Caco-2 (cell line): ENCODE data around the gene HACE1. TPM values are rescaled to one million over a fixed set of nuclear protein-coding genes. Genes with fewer than 3 reads are reported as not detected.

ENCODE experiments used
- BruUV-seq: library from RNA; stranded (reverse); fragments of 400-500 nt; replicated peaks from 2 replicates; lab custom pipeline; 2021; lab: Mats Ljungman, UMichigan
- CTCF ChIA-PET: fragments of 300-600 bp; sonication (Branson Sonifier 250); formaldehyde crosslinking; loops from one replicate; lab custom pipeline; 2022; ENCODE audit warnings: antibody characterized with exemption; lab: Charles Lee
- POLR2A ChIA-PET: fragments of 300-600 bp; sonication (Branson Sonifier 250); formaldehyde crosslinking; loops from one replicate; lab custom pipeline; 2022; ENCODE audit warnings: antibody characterized with exemption; lab: Charles Lee
- DNase-seq, 2 experiments: peaks; one replicate each; pipeline versions ENCODE4 v3.0.0 to v3.0.0-alpha.2; 2020 to 2022
- H3K27me3 ChIP-seq: replicated peaks from 2 replicates; pipeline ENCODE4 v1.6.0; 2011; ENCODE audit warnings: low read length; ENCODE audit not compliant: control insufficient read depth, insufficient read depth
- H3K36me3 ChIP-seq: 2 replicates; pipeline ENCODE4 v1.5.1; 2011; ENCODE audit warnings: low read length; ENCODE audit not compliant: control insufficient read depth, insufficient read depth
- H3K4me1 ChIP-seq: fragments of 250-450 bp; sonication (Bioruptor Pico); 2 replicates; pipeline ENCODE4 v1.5.1; 2020; ENCODE audit warnings: mild to moderate bottlenecking
- H3K4me3 ChIP-seq: 2 replicates; pipeline ENCODE4 v1.5.1; 2011; ENCODE audit warnings: low read depth, mild to moderate bottlenecking, control low read depth, low read length
- H3K9me3 ChIP-seq: fragments of 250-450 bp; sonication (Bioruptor Pico); 2 replicates; pipeline ENCODE4 v1.5.1; 2020; ENCODE audit warnings: mild to moderate bottlenecking, moderate library complexity
- H3K27ac Mint-ChIP-seq: one replicate; pipeline ENCODE4 v1.8.0; 2022; ENCODE audit warnings: mixed read lengths; ENCODE audit not compliant: unreplicated experiment
- H3K27me3 Mint-ChIP-seq: one replicate; pipeline ENCODE4 v1.8.0; 2022; ENCODE audit warnings: mixed read lengths; ENCODE audit not compliant: insufficient read depth, unreplicated experiment
- H3K36me3 Mint-ChIP-seq: one replicate; pipeline ENCODE4 v1.8.0; 2022; ENCODE audit warnings: mild to moderate bottlenecking, mixed read lengths; ENCODE audit not compliant: insufficient read depth, unreplicated experiment
- H3K4me1 Mint-ChIP-seq: one replicate; pipeline ENCODE4 v1.8.0; 2022; ENCODE audit warnings: low read depth, mixed read lengths; ENCODE audit not compliant: unreplicated experiment
- H3K4me3 Mint-ChIP-seq: one replicate; pipeline ENCODE4 v1.8.0; 2022; ENCODE audit warnings: mild to moderate bottlenecking, moderate library complexity, mixed read lengths; ENCODE audit not compliant: unreplicated experiment
- H3K9me3 Mint-ChIP-seq: one replicate; pipeline ENCODE4 v1.8.0; 2022; ENCODE audit warnings: mixed read lengths; ENCODE audit not compliant: unreplicated experiment
- intact Hi-C: fragments of 100-400 bp; cut with micrococcal nuclease; formaldehyde crosslinking; loops from one replicate; pipeline ENCODE4 v1.10.0; 2022; ENCODE audit not compliant: unreplicated experiment
- total RNA-seq: library from RNA; stranded (reverse); gene quantifications from 2 replicates; pipeline ENCODE4 v1.2.3, GENCODE V29; 2022
- TF ChIP-seq, protein P1 (sequence below), 2 experiments: fragments of 200-600 bp in 1 of 2; IDR thresholded peaks; 1 replicate in 1 of 2; 2 replicates in 1 of 2; pipeline versions ENCODE4 v1.5.1 to v1.8.0; 2011 to 2022; ENCODE audit warnings: antibody characterized with exemption in 1 of 2, control low read depth in 1 of 2, inconsistent platforms in 1 of 2, low read depth in 1 of 2, low read length in 1 of 2, mild to moderate bottlenecking in 1 of 2, moderate library complexity in 1 of 2; ENCODE audit not compliant: insufficient read depth in 1 of 2, severe bottlenecking in 1 of 2, unreplicated experiment in 1 of 2

The HACE1 gene
- total RNA-seq, 1 experiment from 2014 or later: 10.0 TPM

DNA sequence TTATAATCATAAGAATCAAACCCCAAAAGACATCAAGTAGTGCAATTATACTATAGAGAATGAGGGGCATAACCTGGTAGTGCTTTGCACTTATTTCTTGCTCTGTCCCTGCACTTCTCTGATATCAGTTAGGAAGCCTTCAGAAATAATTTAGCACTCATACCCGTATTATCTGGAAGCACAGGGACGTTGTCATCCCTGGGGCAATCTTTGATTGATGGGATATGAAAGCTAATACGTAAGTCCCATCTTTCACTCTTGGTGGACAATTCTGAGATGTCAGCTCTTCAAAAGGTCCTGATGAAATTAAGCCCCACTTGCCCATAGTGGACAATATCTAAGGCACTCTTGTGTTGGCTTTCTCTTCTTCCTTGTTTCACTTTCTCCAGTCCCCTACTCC is 144.9 kb downstream of the HACE1 start:
- intact Hi-C loops: no loop called here
- Histone ChIP-seq H3K4me1 (peaks cover 10% of the 10 kb centered on the region), H3K27me3 (no peaks in the 10 kb centered on the region), H3K36me3 (no peaks in the 10 kb centered on the region), H3K4me3 (no peak overlapping the region), H3K9me3 (no peaks in the 10 kb centered on the region)
- Mint-ChIP-seq H3K27me3 (no peaks in the 10 kb centered on the region), H3K4me1 (no peaks in the 10 kb centered on the region), H3K36me3 (no peaks in the 10 kb centered on the region), H3K4me3 (no peak overlapping the region), H3K27ac (no peak overlapping the region), H3K9me3 (no peaks in the 10 kb centered on the region)
- no peak for DNase-seq
- POLR2A ChIA-PET: no interaction called here
- BruUV-seq: no TSS peak
- TF ChIP-seq, protein P1, sequence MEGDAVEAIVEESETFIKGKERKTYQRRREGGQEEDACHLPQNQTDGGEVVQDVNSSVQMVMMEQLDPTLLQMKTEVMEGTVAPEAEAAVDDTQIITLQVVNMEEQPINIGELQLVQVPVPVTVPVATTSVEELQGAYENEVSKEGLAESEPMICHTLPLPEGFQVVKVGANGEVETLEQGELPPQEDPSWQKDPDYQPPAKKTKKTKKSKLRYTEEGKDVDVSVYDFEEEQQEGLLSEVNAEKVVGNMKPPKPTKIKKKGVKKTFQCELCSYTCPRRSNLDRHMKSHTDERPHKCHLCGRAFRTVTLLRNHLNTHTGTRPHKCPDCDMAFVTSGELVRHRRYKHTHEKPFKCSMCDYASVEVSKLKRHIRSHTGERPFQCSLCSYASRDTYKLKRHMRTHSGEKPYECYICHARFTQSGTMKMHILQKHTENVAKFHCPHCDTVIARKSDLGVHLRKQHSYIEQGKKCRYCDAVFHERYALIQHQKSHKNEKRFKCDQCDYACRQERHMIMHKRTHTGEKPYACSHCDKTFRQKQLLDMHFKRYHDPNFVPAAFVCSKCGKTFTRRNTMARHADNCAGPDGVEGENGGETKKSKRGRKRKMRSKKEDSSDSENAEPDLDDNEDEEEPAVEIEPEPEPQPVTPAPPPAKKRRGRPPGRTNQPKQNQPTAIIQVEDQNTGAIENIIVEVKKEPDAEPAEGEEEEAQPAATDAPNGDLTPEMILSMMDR (IDR thresholded peaks at IDR 0.05; ENCODE audit: insufficient read depth in 1 of 2, low read depth in 1 of 2, low read length in 1 of 2, severe bottlenecking in 1 of 2, unreplicated experiment in 1 of 2): no peak
- CTCF ChIA-PET: no interaction called here

DNA sequence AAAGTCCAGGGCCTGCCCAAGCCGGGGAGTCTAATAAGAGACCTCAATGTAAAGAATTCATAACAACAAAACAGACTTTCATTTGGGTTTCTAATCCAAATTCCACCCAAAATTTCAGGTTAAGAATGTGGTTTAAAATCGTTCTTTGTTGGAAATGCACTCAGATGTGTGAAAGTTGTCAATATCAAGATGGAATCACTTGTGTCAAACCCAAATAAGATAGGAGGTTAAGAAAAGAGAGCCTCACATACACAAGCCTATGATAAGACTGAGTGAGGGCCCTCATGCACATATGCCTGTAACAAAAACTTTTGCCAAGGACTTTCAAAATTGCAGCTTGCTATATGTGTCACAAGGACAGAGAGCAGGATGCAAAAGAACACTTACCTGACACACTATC is 145.7 kb downstream of the HACE1 start:
- ChIA-PET CTCF (no interaction called here), POLR2A (no interaction called here)
- no peaks in the 10 kb centered on the region for H3K9me3 Mint-ChIP-seq
- TF ChIP-seq, protein P1 (IDR thresholded peaks at IDR 0.05; ENCODE audit: insufficient read depth in 1 of 2, low read depth in 1 of 2, low read length in 1 of 2, severe bottlenecking in 1 of 2, unreplicated experiment in 1 of 2): no peak
- no peaks in the 10 kb centered on the region for H3K36me3 Mint-ChIP-seq
- Histone ChIP-seq H3K4me3 (no peak overlapping the region), H3K36me3 (no peaks in the 10 kb centered on the region), H3K4me1 (peaks cover 10% of the 10 kb centered on the region), H3K27me3 (no peaks in the 10 kb centered on the region), H3K9me3 (no peaks in the 10 kb centered on the region)
- DNase-seq: no peak
- no TSS peak for BruUV-seq
- H3K27ac Mint-ChIP-seq: no peak overlapping the region
- no peaks in the 10 kb centered on the region for H3K27me3 Mint-ChIP-seq
- no peaks in the 10 kb centered on the region for H3K4me1 Mint-ChIP-seq
- H3K4me3 Mint-ChIP-seq: no peak overlapping the region
- intact Hi-C loops: no loop called here

DNA sequence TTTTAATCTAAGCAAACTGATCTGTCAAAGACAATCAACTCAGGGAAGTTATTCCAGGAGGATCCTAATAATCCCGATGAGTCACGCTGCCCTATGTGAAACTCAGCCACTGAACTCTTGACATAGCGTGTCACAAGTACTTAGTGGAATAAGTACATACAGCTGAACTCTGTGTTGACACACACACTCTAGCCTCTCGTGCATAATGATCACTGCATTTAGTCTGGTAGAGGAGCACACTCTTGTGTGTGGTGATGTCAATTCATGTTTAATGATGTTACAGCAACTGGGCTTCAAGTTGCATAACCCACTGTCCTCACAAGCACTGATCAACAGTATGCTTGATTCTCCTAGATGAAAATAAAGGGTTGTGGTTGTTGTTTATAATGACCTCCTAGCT is 148.3 kb downstream of the HACE1 start:
- TF ChIP-seq, protein P1 (IDR thresholded peaks at IDR 0.05; ENCODE audit: insufficient read depth in 1 of 2, low read depth in 1 of 2, low read length in 1 of 2, severe bottlenecking in 1 of 2, unreplicated experiment in 1 of 2): no peak
- no peaks in the 10 kb centered on the region for H3K27me3 ChIP-seq
- no peaks in the 10 kb centered on the region for H3K36me3 Mint-ChIP-seq
- no peaks in the 10 kb centered on the region for H3K27me3 Mint-ChIP-seq
- H3K9me3 ChIP-seq: no peaks in the 10 kb centered on the region
- H3K4me1 Mint-ChIP-seq: no peaks in the 10 kb centered on the region
- no peak overlapping the region for H3K4me3 ChIP-seq
- ChIA-PET POLR2A (no interaction called here), CTCF (no interaction called here)
- no peak overlapping the region for H3K27ac Mint-ChIP-seq
- peaks cover 10% of the 10 kb centered on the region for H3K4me1 ChIP-seq
- no peaks in the 10 kb centered on the region for H3K36me3 ChIP-seq
- DNase-seq: peak; percentile 48 to 59
- BruUV-seq: no TSS peak
- intact Hi-C loops: no loop called here
- no peak overlapping the region for H3K4me3 Mint-ChIP-seq
- H3K9me3 Mint-ChIP-seq: no peaks in the 10 kb centered on the region
